ENCODE data around the gene MCM8. TPM values are rescaled to one million over a fixed set of nuclear protein-coding genes. Genes with fewer than 3 reads are reported as not detected.
A peak's percentile ranks its signal among the peaks of the same experiment; 100 is the strongest.

Gene MCM8
- total and polyA plus RNA-seq, 9 of the 15 experiments (the other 6 are each of a cell fraction or from before 2014, with no cell fraction given) = 4.5 to 43.8 (median 25.4) TPM

- DNase-seq (ENCODE audit: extremely low read depth in 1 of 4, low spot score in 3 of 4) (peak in 2 of 4 experiments; percentile 22 to 52), FAIRE-seq (peak; percentile 26), ATAC-seq (peak; percentile 59)
- peaks cover 97% of the 10 kb centered on the region for H3K79me2 ChIP-seq (ENCODE audit: control insufficient read depth, insufficient read depth, low read length)
- H3K9me3 ChIP-seq (replicated peaks; ENCODE audit: control insufficient read depth, insufficient read depth, low read depth, low read length) = no peaks in the 10 kb centered on the region
- peak overlapping the region; percentile 40 for H3K27ac ChIP-seq (ENCODE audit: extremely low read depth, low read depth, low read length)
- in situ Hi-C loops (cut with MboI) (no loop called here), intact Hi-C loops (cut with micrococcal nuclease) (no loop called here)
- peaks cover 12 to 37% of the 10 kb centered on the region in 2 experiments for H3K4me1 ChIP-seq (replicated peaks in 1 of 2; ENCODE audit: control insufficient read depth in 2 of 2, insufficient read depth in 2 of 2, low read length in 2 of 2)
- peak overlapping the region; percentile 7; the same call in 1 of the 2 replicates for H2AFZ ChIP-seq (ENCODE audit: low read depth, low read length)
- peak overlapping the region in 1 of 2 experiments; percentile 31; a peak in 1 of 4 replicates for H3K9ac ChIP-seq (ENCODE audit: insufficient read depth in 1 of 2, low read depth in 2 of 2, low read length in 2 of 2)
- 11% methylated on average over 3 of the region's 3 CpGs for WGBS (ENCODE audit: insufficient coverage, low coverage, missing lambda C conversion rate)
- no peaks in the 10 kb centered on the region for H4K20me1 ChIP-seq (replicated peaks; ENCODE audit: control insufficient read depth, insufficient read depth, low read length)
- H3K4me2 ChIP-seq (ENCODE audit: insufficient read depth, low read length) = peak overlapping the region; percentile 56
- no TSS peak for BruUV-seq (replicated peaks)
- ChIA-PET CTCF (ENCODE audit: low intra/inter-chr PET ratio) (no interaction called here), POLR2A (no interaction called here)
- no peaks in the 10 kb centered on the region for H3K27me3 ChIP-seq (ENCODE audit: control insufficient read depth in 2 of 2, insufficient read depth in 2 of 2, low read length in 2 of 2)
- peaks cover 79% of the 10 kb centered on the region for H3K36me3 ChIP-seq (ENCODE audit: control insufficient read depth, insufficient read depth, low read length)
- peak; percentile 70 for TF ChIP-seq HMBOX1 (IDR thresholded peaks at IDR 0.05)
- no peak for TF ChIP-seq GABPB1 (CRISPR knock-in tag; IDR thresholded peaks at IDR 0.05)
- TF ChIP-seq PBX2 (CRISPR knock-in tag; IDR thresholded peaks at IDR 0.05; ENCODE audit: low read depth) = no peak
- peak; percentile 57; the same call in 1 of the 2 replicates for TF ChIP-seq PBX2 (tag; conservative IDR thresholded peaks at IDR 0.05; ENCODE audit: low read depth)
- TF ChIP-seq ARID3A (IDR thresholded peaks at IDR 0.05; ENCODE audit: borderline replicate concordance, low read depth, low read length) = no peak
- peak; percentile 53 for TF ChIP-seq CBFA2T3 (IDR thresholded peaks at IDR 0.05)
- peak; percentile 64 for TF ChIP-seq TCF3 (CRISPR knock-in tag; IDR thresholded peaks at IDR 0.05)
- TF ChIP-seq ARID1B (IDR thresholded peaks at IDR 0.05) = 0 out of 2 replicates have a peak, but pooled peaks have one; percentile 45
- peak; percentile 24 for TF ChIP-seq MEIS2 (IDR thresholded peaks at IDR 0.05; ENCODE audit: partially characterized antibody)
- H3K9me1 ChIP-seq (ENCODE audit: control insufficient read depth, insufficient read depth, low read length) = no peaks in the 10 kb centered on the region
- no peak overlapping the region for H3K4me3 ChIP-seq
Measured at GRCh38 chr20:6014017-6014416, 63.6 kb downstream of the MCM8 start.
